Measurements from ENCODE around the gene TMEFF2. TPM values are rescaled to one million over a fixed set of nuclear protein-coding genes. Genes with fewer than 3 reads are reported as not detected.

Gene TMEFF2
- total and polyA plus RNA-seq, 3 donors from 2014 or later = 2.2 to 3.0 (median 2.7) TPM

DNA sequence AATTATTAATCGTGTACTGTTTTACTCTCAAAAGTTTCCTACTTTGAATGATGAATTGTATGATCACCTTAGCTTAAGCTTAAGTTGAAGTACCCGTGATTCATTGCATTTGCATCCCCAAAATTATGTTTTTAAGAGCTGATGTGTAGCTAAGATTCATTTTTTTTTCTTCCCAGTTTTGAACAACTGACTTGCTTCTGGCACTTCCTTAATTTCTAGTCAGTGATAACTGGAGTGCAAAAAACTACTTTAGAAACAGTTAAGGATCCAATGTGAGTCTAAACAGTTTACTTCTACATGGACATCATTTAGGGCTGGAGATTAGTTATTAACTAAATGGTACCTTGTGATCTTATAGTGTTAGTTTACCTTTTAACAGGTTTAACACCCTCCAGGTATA, 223.9 kb downstream of the TMEFF2 start:
- H3K27ac ChIP-seq = no peak overlapping the region
- no peaks in the 10 kb centered on the region for H3K9me3 ChIP-seq
- intact Hi-C loops (cut with DNase I; ENCODE audit: low total_unique reads) = no loop called here
- H3K36me3 ChIP-seq (ENCODE audit: low read depth, missing control alignments) = no peaks in the 10 kb centered on the region
- TF ChIP-seq, protein P1, sequence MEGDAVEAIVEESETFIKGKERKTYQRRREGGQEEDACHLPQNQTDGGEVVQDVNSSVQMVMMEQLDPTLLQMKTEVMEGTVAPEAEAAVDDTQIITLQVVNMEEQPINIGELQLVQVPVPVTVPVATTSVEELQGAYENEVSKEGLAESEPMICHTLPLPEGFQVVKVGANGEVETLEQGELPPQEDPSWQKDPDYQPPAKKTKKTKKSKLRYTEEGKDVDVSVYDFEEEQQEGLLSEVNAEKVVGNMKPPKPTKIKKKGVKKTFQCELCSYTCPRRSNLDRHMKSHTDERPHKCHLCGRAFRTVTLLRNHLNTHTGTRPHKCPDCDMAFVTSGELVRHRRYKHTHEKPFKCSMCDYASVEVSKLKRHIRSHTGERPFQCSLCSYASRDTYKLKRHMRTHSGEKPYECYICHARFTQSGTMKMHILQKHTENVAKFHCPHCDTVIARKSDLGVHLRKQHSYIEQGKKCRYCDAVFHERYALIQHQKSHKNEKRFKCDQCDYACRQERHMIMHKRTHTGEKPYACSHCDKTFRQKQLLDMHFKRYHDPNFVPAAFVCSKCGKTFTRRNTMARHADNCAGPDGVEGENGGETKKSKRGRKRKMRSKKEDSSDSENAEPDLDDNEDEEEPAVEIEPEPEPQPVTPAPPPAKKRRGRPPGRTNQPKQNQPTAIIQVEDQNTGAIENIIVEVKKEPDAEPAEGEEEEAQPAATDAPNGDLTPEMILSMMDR (IDR thresholded peaks at IDR 0.05) = no peak
- no peak for TF ChIP-seq POLR2A (IDR thresholded peaks at IDR 0.05)
- no peak for DNase-seq
- no peaks in the 10 kb centered on the region for H3K4me1 ChIP-seq
- no peaks in the 10 kb centered on the region for H3K27me3 ChIP-seq
- 84 to 91% methylated on average over 2 of the region's 2 CpGs for WGBS, 2 donors
- H3K4me3 ChIP-seq = no peak overlapping the region

DNA sequence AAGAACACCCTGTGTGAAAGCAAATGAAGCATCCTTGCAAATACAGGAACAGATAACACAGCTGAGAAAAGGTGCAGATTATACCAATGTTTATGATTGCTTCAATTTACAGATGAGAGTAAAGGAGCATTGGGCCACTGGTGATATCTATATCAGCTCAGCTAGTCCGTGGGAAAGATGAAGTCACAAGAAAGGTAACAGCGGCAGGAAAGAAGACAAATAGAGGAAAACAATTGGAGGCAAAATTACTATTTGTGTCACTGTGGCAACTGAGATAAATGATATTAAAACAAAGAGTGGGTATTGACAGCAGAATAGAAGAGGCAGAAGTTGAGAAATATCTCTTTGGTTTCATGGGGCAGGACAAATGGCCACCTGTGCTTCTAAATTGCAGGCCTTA, 226.6 kb downstream of the TMEFF2 start:
- Histone ChIP-seq H3K27me3 (no peaks in the 10 kb centered on the region), H3K9me3 (no peaks in the 10 kb centered on the region), H3K27ac (no peak overlapping the region), H3K4me3 (no peak overlapping the region), H3K36me3 (ENCODE audit: low read depth, missing control alignments) (no peaks in the 10 kb centered on the region), H3K4me1 (no peaks in the 10 kb centered on the region)
- TF ChIP-seq, protein P1 (IDR thresholded peaks at IDR 0.05) = no peak
- TF ChIP-seq POLR2A (IDR thresholded peaks at IDR 0.05) = no peak
- WGBS, 2 donors = 82 to 92% methylated on average over 2 of the region's 2 CpGs
- DNase-seq = no peak
- intact Hi-C loops (cut with DNase I; ENCODE audit: low total_unique reads) = no loop called here

- intact Hi-C loops (cut with DNase I; ENCODE audit: low total_unique reads) = no loop called here
- Histone ChIP-seq H3K27me3 (no peaks in the 10 kb centered on the region), H3K9me3 (no peaks in the 10 kb centered on the region), H3K27ac (no peak overlapping the region), H3K4me1 (no peaks in the 10 kb centered on the region), H3K4me3 (no peak overlapping the region), H3K36me3 (ENCODE audit: low read depth, missing control alignments) (no peaks in the 10 kb centered on the region)
- DNase-seq = no peak
- TF ChIP-seq, protein P1 (IDR thresholded peaks at IDR 0.05) = no peak
- no peak for TF ChIP-seq POLR2A (IDR thresholded peaks at IDR 0.05)
- 73 to 75% methylated on average over 4 of the region's 4 CpGs for WGBS, 2 donors
These were observed 229.0 kb downstream of the TMEFF2 start for GRCh38 chr2:191965733-191966132.

DNA sequence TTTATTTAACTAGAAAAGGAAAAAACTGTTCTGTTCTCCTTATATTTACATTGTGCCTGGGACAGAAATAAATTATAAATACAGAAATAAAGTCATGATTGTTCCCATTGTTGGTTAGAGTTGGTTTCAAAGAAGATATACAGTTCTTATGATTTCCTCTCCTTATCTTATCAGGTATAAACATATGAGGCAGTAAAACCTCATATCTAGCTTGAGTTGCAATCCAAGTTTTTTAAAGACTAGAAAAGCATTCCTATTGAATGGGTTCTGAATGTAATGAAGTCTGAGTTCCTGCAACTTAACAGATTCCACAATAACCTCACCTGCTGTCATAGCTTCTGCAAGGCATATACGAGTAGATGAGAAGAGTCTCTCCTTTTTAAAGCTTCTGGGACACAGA, 233.2 kb downstream of the TMEFF2 start:
- 66 to 79% methylated on average over 1 of the region's 1 CpG for WGBS, 2 donors
- Histone ChIP-seq H3K27ac (no peak overlapping the region), H3K9me3 (no peaks in the 10 kb centered on the region), H3K4me1 (no peaks in the 10 kb centered on the region), H3K36me3 (ENCODE audit: low read depth, missing control alignments) (no peaks in the 10 kb centered on the region), H3K27me3 (no peaks in the 10 kb centered on the region), H3K4me3 (no peak overlapping the region)
- no peak for TF ChIP-seq POLR2A (IDR thresholded peaks at IDR 0.05)
- TF ChIP-seq, protein P1 (IDR thresholded peaks at IDR 0.05) = no peak
- intact Hi-C loops (cut with DNase I; ENCODE audit: low total_unique reads) = no loop called here
- no peak for DNase-seq

DNA sequence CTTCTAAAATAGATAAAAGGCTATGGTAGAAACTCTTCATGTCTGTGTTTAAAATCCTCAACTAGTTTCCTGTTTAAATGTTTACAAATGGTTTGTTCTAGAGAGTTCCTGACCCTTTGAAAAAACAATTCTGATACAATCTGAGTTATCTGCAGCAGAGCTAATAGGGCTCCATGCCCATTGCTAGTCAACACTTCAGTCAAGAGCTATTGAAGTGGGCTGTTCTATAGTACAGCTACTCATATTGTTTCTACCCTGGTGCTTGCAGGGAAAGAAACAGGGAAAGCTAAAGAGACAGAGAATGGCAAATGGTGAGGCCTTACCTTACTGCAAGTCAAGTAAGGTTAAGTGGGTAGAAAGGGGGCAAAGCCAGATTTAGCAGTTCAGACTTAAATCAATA, 235.5 kb downstream of the TMEFF2 start:
- TF ChIP-seq, protein P1 (IDR thresholded peaks at IDR 0.05) = no peak
- TF ChIP-seq POLR2A (IDR thresholded peaks at IDR 0.05) = no peak
- Histone ChIP-seq H3K9me3 (no peaks in the 10 kb centered on the region), H3K27ac (no peak overlapping the region), H3K27me3 (no peaks in the 10 kb centered on the region), H3K36me3 (ENCODE audit: low read depth, missing control alignments) (no peaks in the 10 kb centered on the region), H3K4me3 (no peak overlapping the region), H3K4me1 (no peaks in the 10 kb centered on the region)
- intact Hi-C loops (cut with DNase I; ENCODE audit: low total_unique reads) = no loop called here
- no peak for DNase-seq
